Measurements from ENCODE around the gene RCL1. TPM values are rescaled to one million over a fixed set of nuclear protein-coding genes. Genes with fewer than 3 reads are reported as not detected.

RCL1 gene
- polyA plus RNA-seq, 3 donors = 18.2 to 18.7 (median 18.3) TPM

DNA sequence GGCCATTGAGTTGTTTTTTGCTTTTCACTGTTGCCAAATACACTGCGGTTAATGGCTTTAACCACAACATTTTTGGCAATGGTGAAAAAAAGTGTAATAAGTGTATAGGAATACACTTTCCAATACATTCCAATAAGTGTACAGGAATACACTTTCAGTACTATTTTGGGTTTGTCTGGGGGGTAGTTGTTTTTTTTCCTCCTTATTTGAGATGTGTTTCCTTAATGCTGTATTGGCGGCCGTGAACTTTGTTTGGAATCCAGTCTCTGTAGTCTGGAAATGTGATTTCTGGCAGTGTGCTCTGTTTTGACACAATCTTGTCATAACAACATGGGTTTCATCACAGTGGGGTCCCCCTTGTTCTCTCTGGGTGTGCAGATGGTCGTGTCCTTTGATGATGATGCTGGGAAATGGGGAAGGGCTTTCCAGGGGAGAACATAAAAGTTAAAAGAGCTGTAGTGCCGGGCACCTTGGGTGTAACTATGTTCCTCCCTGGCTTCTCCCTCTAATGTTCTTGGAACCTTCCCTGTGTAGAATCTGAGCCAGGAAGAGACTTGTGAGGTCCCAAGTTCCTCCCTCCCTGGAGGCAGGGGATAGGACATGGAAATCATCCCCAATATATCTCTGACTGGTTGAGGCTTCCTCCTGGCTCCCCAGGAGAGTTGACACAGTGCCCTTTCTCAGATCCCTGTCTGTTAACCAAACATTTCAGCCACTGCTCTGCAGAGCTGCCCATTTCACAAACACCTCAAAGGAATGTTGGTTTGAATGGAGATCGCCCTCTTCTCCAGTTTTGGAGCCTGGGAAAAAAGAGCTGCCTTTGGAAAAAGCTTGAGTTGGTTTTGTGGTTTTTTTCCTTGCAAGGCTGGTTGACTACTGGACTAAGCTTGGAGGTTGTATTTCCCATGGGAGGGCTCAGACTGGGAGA lies 44.8 kb downstream of the RCL1 start:
- no peak for DNase-seq

DNA sequence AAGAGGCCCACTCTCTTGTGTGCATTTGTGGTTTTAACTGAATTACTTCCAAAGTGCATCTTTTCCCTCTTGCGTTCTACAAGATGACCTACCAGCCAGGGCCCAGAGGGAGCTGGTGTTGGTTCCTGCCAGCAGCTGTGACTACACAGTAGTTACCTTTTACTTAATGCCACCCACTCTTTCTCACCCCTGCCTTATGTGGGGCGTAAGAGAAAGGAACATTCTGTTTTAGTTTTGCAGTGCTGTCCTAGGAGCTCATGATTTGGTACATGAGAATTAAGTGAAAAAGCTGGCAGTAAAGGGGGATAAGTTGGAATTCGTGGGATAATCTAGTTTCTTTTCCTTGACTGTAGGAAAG lies 45.4 kb downstream of the RCL1 start:
- no peak for DNase-seq

- no peak for DNase-seq
These were observed 46.7 kb downstream of the RCL1 start for GRCh38 chr9:4839470-4839912.

- DNase-seq = no peak
These were observed 47.3 kb downstream of the RCL1 start for GRCh38 chr9:4840018-4840417.

- DNase-seq = no peak
These were observed 49.5 kb downstream of the RCL1 start for GRCh38 chr9:4842213-4842612.

DNA sequence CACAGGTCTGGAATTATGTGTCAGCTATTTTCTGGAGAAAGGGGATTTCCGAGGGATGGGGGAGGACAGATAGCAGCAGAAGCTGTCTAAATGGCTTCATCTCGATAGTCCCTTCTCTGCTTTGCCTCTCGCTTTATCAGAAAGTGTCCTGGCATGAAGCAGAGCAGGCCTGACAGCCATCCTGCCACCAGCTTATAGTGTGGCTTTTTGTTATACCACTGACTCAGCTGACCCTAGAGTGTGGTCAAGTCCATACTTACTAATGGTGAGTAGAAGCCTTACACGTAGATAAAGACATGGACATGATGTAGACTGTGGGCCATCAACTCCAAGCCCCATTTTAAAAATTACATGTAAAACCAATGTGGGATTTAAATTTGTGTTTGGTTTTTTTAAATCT lies 50.0 kb downstream of the RCL1 start:
- DNase-seq = no peak

DNA sequence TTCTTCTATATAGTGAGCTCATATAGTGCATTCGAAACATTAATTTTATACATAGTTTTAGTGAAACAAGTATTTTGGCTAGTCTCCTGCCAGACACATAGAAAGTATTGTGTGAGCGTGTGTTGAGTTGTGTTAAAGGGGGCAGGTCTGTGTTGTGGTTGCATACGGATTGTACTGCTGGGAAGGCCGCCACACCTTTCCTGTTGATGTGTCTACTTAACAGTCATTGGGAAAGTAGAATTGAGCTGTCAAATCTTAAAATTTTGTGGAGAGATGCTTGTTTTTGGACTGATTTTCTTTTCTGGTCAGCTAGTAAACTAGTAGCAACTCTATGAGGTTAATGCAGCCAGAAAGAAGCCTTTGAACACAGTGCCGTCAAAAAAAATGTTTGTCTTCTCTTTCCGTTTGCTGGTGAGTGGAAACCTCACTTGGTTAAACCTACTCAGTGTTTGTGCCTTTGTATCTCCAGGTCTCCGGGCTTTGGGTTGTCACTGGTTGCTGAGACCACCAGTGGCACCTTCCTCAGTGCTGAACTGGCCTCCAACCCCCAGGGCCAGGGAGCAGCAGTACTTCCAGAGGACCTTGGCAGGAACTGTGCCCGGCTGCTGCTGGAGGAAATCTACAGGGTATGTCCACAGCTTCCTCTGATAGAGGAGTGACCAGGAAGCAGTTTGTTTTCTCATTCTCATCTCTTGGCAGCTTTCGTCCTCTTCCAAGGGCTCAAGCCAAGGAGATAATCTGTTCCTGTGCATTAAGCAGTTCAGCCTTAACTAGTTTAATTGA lies 51.5 kb downstream of the RCL1 start:
- no peak for DNase-seq

DNA sequence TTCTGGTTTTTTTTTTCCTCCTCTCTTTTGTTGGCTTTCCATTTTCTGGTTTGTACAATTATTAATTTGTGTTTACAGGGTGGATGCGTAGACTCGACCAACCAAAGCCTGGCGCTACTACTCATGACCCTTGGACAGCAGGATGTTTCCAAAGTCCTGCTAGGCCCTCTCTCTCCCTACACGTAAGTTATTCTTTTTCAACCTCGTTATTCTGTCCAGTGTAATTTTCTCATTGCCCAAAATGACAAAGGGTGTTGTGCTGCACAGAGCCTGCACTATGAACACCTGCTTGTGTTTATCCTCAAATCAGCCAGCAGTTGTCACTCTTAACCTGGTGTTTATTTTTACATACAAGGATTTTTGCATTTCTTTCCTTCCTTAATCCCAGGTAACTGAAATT lies 56.6 kb downstream of the RCL1 start:
- peak; percentile 4 for DNase-seq

DNA sequence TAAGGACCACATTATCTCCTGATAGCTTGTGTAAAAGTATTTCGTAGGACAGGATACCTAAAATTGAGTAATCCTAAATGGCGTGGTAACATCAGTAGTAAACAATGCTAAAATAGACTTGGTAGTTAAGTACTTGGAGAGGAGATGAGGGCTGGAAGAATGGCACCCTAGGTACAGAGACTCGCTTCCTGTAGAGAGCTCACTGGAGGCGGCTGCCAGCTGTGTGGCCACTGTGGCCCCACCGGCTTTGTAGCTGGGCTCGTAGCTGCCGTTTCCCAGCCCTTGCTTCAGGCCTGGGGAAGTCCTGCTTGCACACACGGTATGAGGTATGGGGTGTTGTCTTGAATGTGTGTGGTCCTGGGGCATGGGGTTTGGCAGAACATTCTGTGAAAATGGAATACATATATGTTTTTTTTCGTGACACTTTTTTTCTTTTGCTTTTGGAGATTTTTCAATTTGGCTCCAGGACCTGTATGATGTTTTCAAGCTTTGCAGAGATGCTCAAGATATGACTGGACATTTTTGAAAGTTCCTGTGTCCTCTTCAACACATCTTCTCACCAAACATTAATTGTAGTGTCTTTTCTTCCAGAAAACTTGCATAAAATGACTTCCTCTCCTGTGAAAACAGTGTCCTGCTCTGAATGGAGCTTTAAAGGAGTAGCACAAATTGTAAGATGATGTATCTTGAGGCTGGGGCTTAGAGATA lies 58.0 kb downstream of the RCL1 start:
- no peak for DNase-seq

DNA sequence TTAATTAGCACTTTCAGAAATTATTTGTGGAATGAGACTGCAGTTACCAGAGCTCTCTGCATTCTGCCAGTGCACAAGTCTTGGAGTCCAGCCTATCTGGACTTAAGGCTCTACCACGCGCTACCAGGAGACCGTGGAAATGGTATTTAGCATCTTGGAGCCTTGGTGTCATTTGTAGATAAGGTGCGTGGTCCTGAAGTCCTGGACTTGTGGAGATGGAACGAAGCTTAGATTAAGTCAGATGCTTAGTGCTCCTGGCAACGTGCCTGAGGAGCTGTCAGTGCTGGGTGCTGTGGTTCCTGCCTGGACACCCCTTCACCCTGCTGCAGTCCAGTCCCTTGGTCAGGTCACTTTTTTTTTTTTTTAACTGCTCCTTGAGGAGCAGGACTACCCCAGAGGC lies 59.7 kb downstream of the RCL1 start:
- DNase-seq = no peak

- DNase-seq = no peak
These were observed 61.5 kb downstream of the RCL1 start for GRCh38 chr9:4854265-4854590.

DNA sequence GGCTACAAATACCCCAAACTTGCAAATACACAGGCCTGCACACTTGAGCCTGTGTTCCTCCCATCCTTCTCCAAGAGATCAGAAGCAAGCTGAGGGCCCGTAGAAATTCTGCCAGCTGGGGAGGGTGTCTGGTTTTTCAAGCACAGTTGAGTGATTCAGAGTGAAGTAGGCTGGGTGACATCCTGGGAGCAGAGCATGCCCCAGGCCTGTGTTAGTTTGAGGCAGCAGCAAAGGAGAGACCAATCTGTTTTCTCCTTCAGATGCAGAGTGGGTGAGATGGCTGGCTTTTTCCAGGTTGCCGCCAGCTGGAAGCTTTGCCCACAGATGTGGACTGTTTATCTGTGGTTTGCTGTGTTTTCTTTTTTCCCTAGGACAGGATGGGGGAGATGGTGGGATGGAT lies 63.1 kb downstream of the RCL1 start:
- DNase-seq = no peak

DNA sequence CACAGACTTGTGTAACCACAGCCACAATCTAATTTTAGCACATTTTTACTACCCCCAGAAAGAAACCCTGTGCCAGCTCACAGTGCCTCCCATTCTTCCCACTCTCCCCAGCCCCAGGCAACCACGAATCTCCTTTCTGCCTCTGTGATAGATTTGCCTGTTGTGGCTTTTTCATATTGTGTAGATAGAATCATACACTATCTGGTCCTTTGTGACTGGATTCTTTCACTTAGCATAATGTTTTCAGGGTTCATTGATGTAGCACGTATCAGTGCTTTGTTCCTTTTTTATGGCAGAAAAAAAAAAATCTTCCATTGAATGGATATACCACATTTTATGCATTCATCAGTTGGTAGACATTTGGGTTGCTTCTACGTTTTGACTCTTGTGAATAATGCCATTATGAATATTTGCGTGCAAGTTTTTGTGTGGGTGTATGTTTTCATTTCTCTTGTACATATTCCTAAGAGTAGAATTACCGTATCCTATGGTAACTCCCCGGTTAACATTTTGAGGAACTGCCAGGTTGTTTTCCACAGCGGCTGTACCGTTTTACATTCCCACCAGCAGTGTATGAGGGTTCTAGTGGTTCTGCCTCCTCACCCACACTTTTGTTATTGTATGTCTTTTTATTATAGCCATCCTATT lies 64.5 kb downstream of the RCL1 start:
- DNase-seq = no peak

GRCh38 chr9:4859035-4859434 lies 66.3 kb downstream of the RCL1 start:
- no peak for DNase-seq

DNA sequence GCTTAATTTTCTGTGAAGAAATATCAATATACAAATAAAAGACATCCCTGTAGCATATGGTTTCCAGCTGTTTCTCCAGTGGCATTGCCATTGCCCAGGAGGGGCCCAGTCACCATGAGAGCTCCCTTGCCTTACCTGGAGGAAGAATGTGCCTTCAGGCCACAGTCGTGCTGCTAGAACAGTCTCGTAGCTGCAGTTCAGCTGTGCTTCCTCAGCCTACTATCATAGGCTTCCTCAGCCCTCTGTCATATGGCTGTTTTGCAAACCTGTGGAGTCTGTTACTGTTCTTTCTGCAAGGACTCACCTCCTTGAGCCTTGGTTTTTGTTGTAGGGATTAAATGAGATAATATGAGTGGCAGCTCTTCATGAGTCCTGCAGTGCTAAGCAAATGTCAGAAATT lies 67.6 kb downstream of the RCL1 start:
- DNase-seq = no peak

- DNase-seq = no peak
These were observed 68.4 kb downstream of the RCL1 start for GRCh38 chr9:4861145-4861544.

DNA sequence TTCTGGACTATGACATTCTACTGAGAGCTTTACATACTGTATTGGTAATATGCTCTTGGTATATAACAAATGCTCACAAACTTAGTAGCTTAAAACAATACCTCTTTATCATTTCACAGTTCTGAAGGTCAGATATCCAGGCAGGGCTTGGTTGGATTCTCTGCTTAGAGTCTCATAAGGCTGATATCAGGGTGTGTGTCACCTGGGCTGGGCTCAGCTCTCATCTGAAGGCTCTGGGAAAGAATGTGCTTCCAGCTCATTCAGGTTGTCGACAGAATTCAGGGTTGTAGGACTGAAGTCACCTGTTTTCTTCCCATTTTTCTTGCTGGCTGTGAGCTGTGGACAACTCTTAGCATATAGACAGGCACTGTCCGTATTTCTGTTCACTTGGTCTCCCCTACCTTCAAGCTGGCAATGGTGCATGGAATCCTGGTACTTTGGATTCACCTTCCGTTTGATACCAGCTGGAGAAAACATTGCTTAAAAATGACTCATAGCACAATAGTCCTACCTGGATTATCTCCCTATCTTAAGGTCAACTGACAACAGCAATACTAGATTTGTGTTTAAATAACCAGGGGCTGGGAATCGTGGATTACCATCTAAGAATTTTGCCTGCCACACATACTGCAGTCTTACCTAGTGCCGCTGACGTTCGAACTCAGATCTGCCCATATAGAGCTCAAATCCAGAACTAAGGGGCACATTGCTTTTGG lies 69.2 kb downstream of the RCL1 start:
- DNase-seq = no peak

DNA sequence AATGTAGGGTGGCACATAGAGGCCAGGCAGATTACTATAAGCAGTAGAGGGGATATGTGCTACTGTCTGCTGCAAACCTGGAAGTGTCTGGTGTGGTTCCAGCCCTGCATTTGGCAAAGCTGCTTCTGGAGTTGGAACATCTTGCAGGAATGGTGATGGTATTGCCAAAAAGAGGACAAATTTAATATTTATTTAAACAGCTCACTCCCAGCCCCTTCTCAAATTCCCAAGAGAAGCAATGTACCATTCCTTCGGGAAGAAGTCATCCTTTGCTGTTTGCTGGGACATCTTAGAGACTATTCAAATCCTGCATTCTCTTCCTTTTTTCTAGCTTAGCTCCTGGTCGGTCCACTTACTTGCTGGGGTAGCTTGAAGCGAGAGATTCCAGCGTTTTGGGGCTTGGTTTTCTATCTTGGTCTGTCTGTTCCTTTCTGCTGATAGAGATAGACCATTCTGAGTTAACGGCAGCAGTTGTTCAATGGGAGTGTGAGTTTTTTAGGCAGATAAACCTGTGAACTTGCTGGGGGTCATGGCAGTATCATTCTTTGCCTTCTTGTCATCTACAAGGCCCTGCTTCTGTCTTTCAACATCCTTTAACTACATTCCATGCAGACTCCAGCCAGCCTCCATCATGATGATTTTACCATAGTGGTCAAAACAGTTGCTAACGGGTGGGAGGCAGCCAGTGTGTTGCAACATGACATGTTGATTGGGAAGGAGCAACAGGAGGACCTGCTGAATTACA lies 69.9 kb downstream of the RCL1 start:
- DNase-seq = no peak

GRCh38 chr9:4864234-4864661 lies 71.5 kb downstream of the RCL1 start:
- DNase-seq = no peak

DNA sequence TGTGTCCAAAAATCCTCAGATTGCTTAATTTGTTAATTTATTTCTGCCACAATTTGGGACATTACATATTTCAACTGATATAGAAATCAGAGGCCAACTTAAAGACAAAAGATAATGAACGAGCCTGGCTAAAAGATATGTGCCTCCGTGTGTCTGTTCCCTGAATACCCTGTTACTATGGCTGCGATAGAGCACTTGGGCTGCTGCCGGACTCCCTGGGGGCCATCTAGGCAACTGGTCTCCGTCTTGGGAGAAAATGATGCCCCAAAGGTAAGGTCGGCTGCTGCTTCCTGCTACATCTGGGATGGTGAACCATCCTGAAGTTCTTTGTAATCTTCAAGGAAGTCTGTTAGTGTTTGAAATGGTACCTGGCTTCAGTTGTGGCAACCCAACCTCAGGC lies 72.0 kb downstream of the RCL1 start:
- no peak for DNase-seq

DNA sequence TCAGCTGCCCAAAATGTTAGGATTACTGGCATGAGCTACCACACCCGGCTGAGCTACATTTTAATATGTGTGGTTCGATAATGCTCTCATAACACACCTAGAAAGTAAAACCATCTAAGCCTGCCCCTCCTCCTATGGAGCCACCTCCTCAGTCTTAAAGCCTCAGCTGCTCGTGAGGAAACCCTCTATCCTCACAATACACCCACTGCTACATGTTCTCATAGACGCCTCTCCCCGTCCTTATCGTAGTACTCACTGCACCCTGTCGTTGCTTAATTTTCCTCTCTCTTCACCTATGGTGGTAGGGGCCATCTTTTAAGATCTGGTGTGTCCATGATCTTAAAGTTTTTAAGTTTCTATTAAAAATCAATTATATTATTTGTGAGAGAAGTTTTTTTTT lies 72.9 kb downstream of the RCL1 start:
- DNase-seq = no peak

All from renal pelvis (tissue), 4 donors.